Right lobe of liver (tissue), 4 donors: Measurements from ENCODE around the gene DCDC2.

Source experiments
- POLR2A ChIP-seq: fragments of 450-650 bp; IDR thresholded peaks from one replicate; pipeline ENCODE4 v1.6.1; 2017; ENCODE audit warnings: antibody characterized with exemption, mild to moderate bottlenecking
- TF ChIP-seq, protein P1 (sequence below), 4 donors: fragments of 200-600 bp in 3 of 4; fragments of 450-650 bp in 1 of 4; IDR thresholded peaks; one replicate each; pipeline versions ENCODE4 v1.5.1 to v1.8.0; 2016 to 2022; ENCODE audit warnings: antibody characterized with exemption in 4 of 4, mild to moderate bottlenecking in 2 of 4
- donor health status: DM: no; HTN: no; CAD: no.
- donor health status: DM: no; HTN: no; CAD: no.
- donor health status: DM: no; HTN: yes; CAD: no.

GRCh38 chr6:24287239-24287638 lies 70.6 kb downstream of the DCDC2 start:
- TF ChIP-seq, protein P1, sequence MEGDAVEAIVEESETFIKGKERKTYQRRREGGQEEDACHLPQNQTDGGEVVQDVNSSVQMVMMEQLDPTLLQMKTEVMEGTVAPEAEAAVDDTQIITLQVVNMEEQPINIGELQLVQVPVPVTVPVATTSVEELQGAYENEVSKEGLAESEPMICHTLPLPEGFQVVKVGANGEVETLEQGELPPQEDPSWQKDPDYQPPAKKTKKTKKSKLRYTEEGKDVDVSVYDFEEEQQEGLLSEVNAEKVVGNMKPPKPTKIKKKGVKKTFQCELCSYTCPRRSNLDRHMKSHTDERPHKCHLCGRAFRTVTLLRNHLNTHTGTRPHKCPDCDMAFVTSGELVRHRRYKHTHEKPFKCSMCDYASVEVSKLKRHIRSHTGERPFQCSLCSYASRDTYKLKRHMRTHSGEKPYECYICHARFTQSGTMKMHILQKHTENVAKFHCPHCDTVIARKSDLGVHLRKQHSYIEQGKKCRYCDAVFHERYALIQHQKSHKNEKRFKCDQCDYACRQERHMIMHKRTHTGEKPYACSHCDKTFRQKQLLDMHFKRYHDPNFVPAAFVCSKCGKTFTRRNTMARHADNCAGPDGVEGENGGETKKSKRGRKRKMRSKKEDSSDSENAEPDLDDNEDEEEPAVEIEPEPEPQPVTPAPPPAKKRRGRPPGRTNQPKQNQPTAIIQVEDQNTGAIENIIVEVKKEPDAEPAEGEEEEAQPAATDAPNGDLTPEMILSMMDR (IDR thresholded peaks at IDR 0.05): no peak
- no peak for TF ChIP-seq POLR2A
